ENCODE results near the gene PRKCH. TPM values are rescaled to one million over a fixed set of nuclear protein-coding genes. Genes with fewer than 3 reads are reported as not detected.

PRKCH gene
- total RNA-seq, 4 donors from 2014 or later: 17.9 to 28.7 (median 25.0) TPM

GRCh38 chr14:61515436-61516117 is 194.2 kb downstream of the PRKCH start:
- no peaks in the 10 kb centered on the region for H3K27me3 ChIP-seq
- no peak overlapping the region for H3K27ac ChIP-seq
- no peak for ATAC-seq
- TF ChIP-seq EP300 (IDR thresholded peaks at IDR 0.05): no peak
- TF ChIP-seq POLR2A (IDR thresholded peaks at IDR 0.05): no peak
- TF ChIP-seq POLR2AphosphoS5 (IDR thresholded peaks at IDR 0.05): no peak
- no peak for TF ChIP-seq CTCF (IDR thresholded peaks at IDR 0.05)
- WGBS, 2 donors (ENCODE audit: low coverage in 1 of 2): 88 to 100% methylated on average over 4 to 8 of the region's 8 CpGs
- H3K36me3 ChIP-seq: no peaks in the 10 kb centered on the region
- H3K4me3 ChIP-seq: no peak overlapping the region
- peaks cover 3 to 66% (median 5%) of the 10 kb centered on the region in 3 donors for H3K4me1 ChIP-seq
- no peaks in the 10 kb centered on the region for H3K9me3 ChIP-seq

- H3K27ac ChIP-seq: no peak overlapping the region
Measured at GRCh38 chr14:61516118-61516743, 194.9 kb downstream of the PRKCH start.

GRCh38 chr14:61516964-61517653 is 195.7 kb downstream of the PRKCH start:
- Histone ChIP-seq H3K27ac (no peak overlapping the region), H3K27me3 (no peaks in the 10 kb centered on the region), H3K36me3 (no peaks in the 10 kb centered on the region), H3K4me1 (peaks cover 3 to 51% (median 5%) of the 10 kb centered on the region in 3 donors), H3K9me3 (no peaks in the 10 kb centered on the region), H3K4me3 (no peak overlapping the region)
- no peak for TF ChIP-seq POLR2A (IDR thresholded peaks at IDR 0.05)
- no peak for TF ChIP-seq CTCF (IDR thresholded peaks at IDR 0.05)
- TF ChIP-seq EP300 (IDR thresholded peaks at IDR 0.05): no peak
- no peak for TF ChIP-seq POLR2AphosphoS5 (IDR thresholded peaks at IDR 0.05)
- WGBS, 2 donors (ENCODE audit: low coverage in 1 of 2): 72 to 78% methylated on average over 5 to 9 of the region's 9 CpGs
- ATAC-seq: peak; percentile 48

More at GRCh38 chr14:61516118-61516743, 194.9 kb downstream of the PRKCH start:
- Histone ChIP-seq H3K4me3 (no peak overlapping the region), H3K9me3 (no peaks in the 10 kb centered on the region), H3K4me1 (peaks cover 3 to 60% (median 5%) of the 10 kb centered on the region in 3 donors), H3K27me3 (no peaks in the 10 kb centered on the region), H3K36me3 (no peaks in the 10 kb centered on the region)
- WGBS, 2 donors (ENCODE audit: low coverage in 1 of 2): 40% methylated on average over 2 of the region's 2 CpGs
- no peak for ATAC-seq
- TF ChIP-seq POLR2AphosphoS5 (IDR thresholded peaks at IDR 0.05) (no peak), EP300 (IDR thresholded peaks at IDR 0.05) (no peak), CTCF (IDR thresholded peaks at IDR 0.05) (no peak), POLR2A (IDR thresholded peaks at IDR 0.05) (no peak)

GRCh38 chr14:61517911-61518384 is 196.6 kb downstream of the PRKCH start:
- Histone ChIP-seq H3K36me3 (no peaks in the 10 kb centered on the region), H3K27me3 (no peaks in the 10 kb centered on the region), H3K4me3 (no peak overlapping the region), H3K9me3 (no peaks in the 10 kb centered on the region), H3K4me1 (peaks cover 3 to 44% (median 5%) of the 10 kb centered on the region in 3 donors), H3K27ac (no peak overlapping the region)
- TF ChIP-seq POLR2A (IDR thresholded peaks at IDR 0.05) (no peak), POLR2AphosphoS5 (IDR thresholded peaks at IDR 0.05) (no peak), CTCF (IDR thresholded peaks at IDR 0.05) (no peak), EP300 (IDR thresholded peaks at IDR 0.05) (no peak)
- WGBS, 2 donors (ENCODE audit: low coverage in 1 of 2): 53 to 56% methylated on average over 5 of the region's 6 CpGs
- no peak for ATAC-seq
